GM12864 (cell line): ENCODE measurements around the gene ITPKB.

Experiments used
- DNase-seq: peaks from one replicate; pipeline ENCODE4 v3.0.0-alpha.2; 2011; ENCODE audit warnings: low read depth
- H3K4me3 ChIP-seq: 2 replicates; pipeline ENCODE4 v1.5.1; 2011; ENCODE audit warnings: mild to moderate bottlenecking, low read depth, low read length, control low read depth
- CTCF ChIP-seq: IDR thresholded peaks from 2 replicates; pipeline ENCODE4 v1.5.1; 2011; ENCODE audit warnings: low read depth, mild to moderate bottlenecking, moderate library complexity, low read length, control low read depth, inconsistent platforms; ENCODE audit errors: missing control alignments

ITPKB gene

GRCh38 chr1:226647719-226648118 lies 91.4 kb downstream of the ITPKB start:
- no peak for TF ChIP-seq CTCF
- H3K4me3 ChIP-seq: no peak overlapping the region
- no peak for DNase-seq

- TF ChIP-seq CTCF: no peak
Observed at GRCh38 chr1:226646870-226647449, 92.1 kb downstream of the ITPKB start.

GRCh38 chr1:226646026-226646869 lies 92.8 kb downstream of the ITPKB start:
- no peak for TF ChIP-seq CTCF
- DNase-seq: no peak

More at GRCh38 chr1:226646870-226647449, 92.1 kb downstream of the ITPKB start:
- H3K4me3 ChIP-seq: no peak overlapping the region
- DNase-seq: no peak

GRCh38 chr1:226645279-226645976 lies 93.7 kb downstream of the ITPKB start:
- TF ChIP-seq CTCF: no peak
- no peak overlapping the region for H3K4me3 ChIP-seq
- no peak for DNase-seq

More at GRCh38 chr1:226646026-226646869, 92.8 kb downstream of the ITPKB start:
- no peak overlapping the region for H3K4me3 ChIP-seq

GRCh38 chr1:226644541-226645176 lies 94.4 kb downstream of the ITPKB start:
- TF ChIP-seq CTCF: no peak
- DNase-seq: no peak
- no peak overlapping the region for H3K4me3 ChIP-seq

- TF ChIP-seq CTCF: peak; percentile 39
- DNase-seq: no peak
- no peak overlapping the region for H3K4me3 ChIP-seq
Observed at GRCh38 chr1:226643611-226644540, 95.2 kb downstream of the ITPKB start.
